Astrocyte of the cerebellum (primary cell): ENCODE data around the gene KISS1.
"Not testable (repeated sequence)": the region's sequence is repeated elsewhere in the genome, so short reads cannot be mapped to it uniquely, and the experiment has no call there.

Source experiments
- DNase-seq: peaks from one replicate; pipeline ENCODE4 v3.0.0-alpha.2; 2011; ENCODE audit warnings: low read depth
- H3K4me3 ChIP-seq: 2 replicates; pipeline ENCODE4 v1.5.1; 2011; ENCODE audit warnings: mild to moderate bottlenecking, low read depth, low read length, moderate library complexity
- CTCF ChIP-seq: IDR thresholded peaks from 2 replicates; pipeline ENCODE4 v1.5.1; 2012; ENCODE audit warnings: low read length, low read depth, moderate library complexity, mild to moderate bottlenecking; ENCODE audit errors: missing control alignments
- in situ Hi-C: cut with HindIII; loops from 2 replicates; pipeline ENCODE4 v1.10.0; 2017; ENCODE audit warnings: low sequenced_read_pairs

KISS1 gene

GRCh38 chr1:204196068-204196795 is at the start of gene KISS1:
TSS of gene KISS1 (minus strand) at chr1:204196491. CDS start at chr1:204192876, 3,615 bp downstream.
- H3K4me3 ChIP-seq = no peak within 1 kb of the TSS
- no peak for DNase-seq
- TF ChIP-seq CTCF = no peak
- in situ Hi-C loops = no loop called here

GRCh38 chr1:204242920-204243319 is 46.6 kb upstream of the KISS1 start:
- no peak for DNase-seq
- no peak for TF ChIP-seq CTCF
- H3K4me3 ChIP-seq = no peak overlapping the region
- in situ Hi-C loops = no loop called here

DNA sequence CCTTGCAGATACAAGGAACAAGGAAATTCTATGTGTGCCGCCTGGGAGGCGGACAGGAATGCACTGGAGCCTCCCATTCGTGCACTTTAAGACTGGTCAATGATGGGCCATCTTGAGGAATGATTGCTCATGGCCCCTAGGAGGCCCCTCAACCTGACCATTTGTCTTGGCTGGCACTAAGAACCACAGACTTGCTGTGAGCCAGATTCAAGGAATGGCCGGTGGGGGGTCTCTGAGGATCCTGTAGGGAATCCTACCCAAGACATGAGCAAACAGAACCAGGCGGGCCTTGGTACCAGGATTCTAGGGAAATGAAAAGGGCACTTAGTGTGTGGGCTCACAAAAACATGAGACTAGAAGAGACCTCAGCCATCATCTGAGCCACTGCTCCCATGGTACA is 45.6 kb upstream of the KISS1 start:
- H3K4me3 ChIP-seq = no peak overlapping the region
- in situ Hi-C loops = no loop called here
- no peak for DNase-seq
- TF ChIP-seq CTCF = no peak

DNA sequence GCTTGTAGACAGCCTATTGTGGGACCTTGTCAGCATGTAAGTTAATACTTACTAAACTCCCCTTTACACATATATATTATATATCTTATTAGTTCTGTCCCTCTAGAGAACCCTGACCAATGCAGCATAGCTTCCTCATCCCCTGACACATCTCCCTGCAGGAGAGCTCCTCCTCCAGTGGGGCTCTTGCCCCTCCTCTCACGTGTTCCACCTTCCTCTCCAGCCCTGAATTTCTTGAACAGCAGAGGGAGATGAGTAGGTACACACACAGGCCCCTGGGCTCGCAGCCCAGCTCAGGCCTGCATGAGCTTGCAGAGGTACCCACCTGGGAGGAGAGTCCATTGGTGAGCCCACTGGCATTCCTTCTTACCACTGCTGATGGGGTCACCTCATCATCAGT is 44.8 kb upstream of the KISS1 start:
- in situ Hi-C loops = no loop called here
- DNase-seq = no peak
- no peak for TF ChIP-seq CTCF
- H3K4me3 ChIP-seq = no peak overlapping the region

DNA sequence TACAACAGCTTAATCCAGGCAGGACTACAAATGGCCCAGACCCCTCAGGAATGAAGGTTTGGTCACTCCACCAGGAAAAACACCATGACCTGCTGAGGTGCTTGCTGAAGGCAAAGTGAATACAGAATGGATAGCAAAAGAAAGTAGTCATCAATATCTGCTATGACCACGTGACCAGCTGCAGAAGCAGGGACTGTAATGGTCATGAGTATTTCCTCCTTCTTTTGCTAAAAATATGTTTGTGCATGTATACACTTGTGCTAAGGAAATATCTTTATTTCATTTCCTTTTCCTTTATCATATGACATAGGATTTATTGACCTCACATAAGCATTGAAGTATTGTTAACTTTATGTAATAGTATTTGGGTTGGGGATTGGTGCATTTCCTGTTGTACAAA is 43.9 kb upstream of the KISS1 start:
- DNase-seq = no peak
- in situ Hi-C loops = no loop called here
- TF ChIP-seq CTCF = no peak
- H3K4me3 ChIP-seq = no peak overlapping the region

GRCh38 chr1:204239401-204239800 is 43.1 kb upstream of the KISS1 start:
- DNase-seq, in situ Hi-C loops, H3K4me3 ChIP-seq: not testable (repeated sequence)

DNA sequence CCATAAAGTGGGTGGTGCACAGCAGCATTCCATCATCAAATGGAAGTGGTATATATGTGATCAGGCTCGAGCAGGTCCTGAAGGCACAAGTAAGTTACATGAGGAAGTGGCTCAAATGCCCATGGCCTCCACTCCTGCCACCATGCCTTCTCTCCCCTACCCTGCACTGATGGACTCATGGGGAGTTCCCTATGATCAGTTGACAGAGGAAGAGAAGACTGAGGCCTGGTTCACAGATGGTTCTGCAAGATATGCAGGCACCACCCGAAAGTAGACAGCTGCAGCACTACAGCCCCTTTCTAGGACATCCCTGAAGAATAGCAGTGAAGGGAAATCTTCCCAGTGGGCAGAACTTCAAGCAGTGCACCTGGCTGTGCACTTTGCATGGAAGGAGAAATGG is 42.2 kb upstream of the KISS1 start:
- in situ Hi-C loops, DNase-seq, H3K4me3 ChIP-seq: not testable (repeated sequence)

DNA sequence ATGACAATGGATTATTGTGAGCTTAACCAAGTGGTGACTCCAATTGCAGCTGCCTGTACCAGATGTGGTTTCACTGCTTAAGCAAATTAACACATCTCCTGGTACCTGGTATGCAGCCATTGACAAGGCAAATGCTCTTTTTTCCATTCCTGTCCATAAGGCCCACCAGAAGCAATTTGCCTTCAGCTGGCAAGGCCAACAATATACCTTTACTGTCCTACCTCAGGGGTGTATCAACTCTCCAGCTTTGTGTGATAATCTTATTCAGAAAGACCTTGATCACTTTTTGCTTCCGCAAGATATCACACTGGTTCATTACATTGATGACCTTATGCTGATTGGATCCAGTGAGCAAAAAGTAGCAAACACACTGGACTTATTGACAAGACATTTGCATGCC is 41.2 kb upstream of the KISS1 start:
- H3K4me3 ChIP-seq, in situ Hi-C loops: not testable (repeated sequence)

More for the DNA sequence above, 41.2 kb upstream of the KISS1 start:
- not testable (repeated sequence) for DNase-seq
